ENCODE measurements around the gene OLA1.
"Not testable (repeated sequence)": the region's sequence is repeated elsewhere in the genome, so short reads cannot be mapped to it uniquely, and the experiment has no call there.

The OLA1 gene
- total RNA-seq = 50.9 to 57.4 reads per million in 2 donors

GRCh38 chr2:174248187-174248997 lies at the start of gene OLA1:
OLA1 (minus strand) TSS chr2:174248532; CDS start chr2:174246815, 1,717 bp downstream.
- peak; percentile 91 for DNase-seq

GRCh38 chr2:174292908-174293307 lies 44.6 kb upstream of the OLA1 start:
- DNase-seq = no peak

- no peak for DNase-seq
Observed at GRCh38 chr2:174286172-174286571, 37.8 kb upstream of the OLA1 start.

- no peak for DNase-seq
Observed at GRCh38 chr2:174282441-174282840, 34.1 kb upstream of the OLA1 start.

GRCh38 chr2:174281736-174282135 lies 33.4 kb upstream of the OLA1 start:
- DNase-seq = no peak

- DNase-seq = no peak
Observed at GRCh38 chr2:174280596-174280995, 32.3 kb upstream of the OLA1 start.

- DNase-seq = not testable (repeated sequence)
Observed at GRCh38 chr2:174270263-174270662, 21.9 kb upstream of the OLA1 start.

GRCh38 chr2:174266288-174266687 lies 18.0 kb upstream of the OLA1 start:
- DNase-seq = no peak

GRCh38 chr2:174263997-174264396 lies 15.7 kb upstream of the OLA1 start:
- DNase-seq = no peak

GRCh38 chr2:174259981-174260380 lies 11.6 kb upstream of the OLA1 start:
- DNase-seq = no peak

- DNase-seq = no peak
Observed at GRCh38 chr2:174254267-174254666, 5.9 kb upstream of the OLA1 start.

- DNase-seq = no peak
Observed at GRCh38 chr2:174248998-174249592, 763 bp upstream of the OLA1 start.

- DNase-seq = no peak
Observed at GRCh38 chr2:174247474-174248186, 702 bp downstream of the OLA1 start.

GRCh38 chr2:174246944-174247381 lies 1.4 kb downstream of the OLA1 start:
- DNase-seq = no peak

- DNase-seq = not testable (repeated sequence)
Observed at GRCh38 chr2:174245628-174246027, 2.7 kb downstream of the OLA1 start.

GRCh38 chr2:174245065-174245464 lies 3.3 kb downstream of the OLA1 start:
- no peak for DNase-seq

- DNase-seq = no peak
Observed at GRCh38 chr2:174243812-174244211, 4.5 kb downstream of the OLA1 start.

GRCh38 chr2:174240097-174240496 lies 8.2 kb downstream of the OLA1 start:
- no peak for DNase-seq

GRCh38 chr2:174236429-174236828 lies 11.9 kb downstream of the OLA1 start:
- no peak for DNase-seq

GRCh38 chr2:174235680-174236079 lies 12.7 kb downstream of the OLA1 start:
- no peak for DNase-seq

GRCh38 chr2:174233771-174234275 lies 14.5 kb downstream of the OLA1 start:
- no peak for DNase-seq

- no peak for DNase-seq
Observed at GRCh38 chr2:174227748-174228147, 20.6 kb downstream of the OLA1 start.

- no peak for DNase-seq
Observed at GRCh38 chr2:174224665-174225288, 23.6 kb downstream of the OLA1 start.

Data from activated gamma-delta T cell (primary cell).